ENCODE results near the gene ST6GALNAC3. TPM values are rescaled to one million over a fixed set of nuclear protein-coding genes. Genes with fewer than 3 reads are reported as not detected.

ST6GALNAC3 gene
- total RNA-seq = 0.26 and 1.4 TPM in 2 replicates

- no peak for FAIRE-seq
Measured at GRCh38 chr1:76074321-76075187, at the start of gene ST6GALNAC3. TSS of gene ST6GALNAC3 (plus strand) at chr1:76074746.

GRCh38 chr1:76027341-76027740, 47.2 kb upstream of the ST6GALNAC3 start:
- no peak for TF ChIP-seq CTCF (IDR thresholded peaks at IDR 0.05; ENCODE audit: insufficient read depth, low read length, severe bottlenecking)
- no peak for DNase-seq (ENCODE audit: low read depth)
- H3K4me3 ChIP-seq (ENCODE audit: low read depth, low read length) = no peak overlapping the region
- no peaks in the 10 kb centered on the region for H3K36me3 ChIP-seq (ENCODE audit: control insufficient read depth, insufficient read depth, low read length)
- no peak for FAIRE-seq
- no peaks in the 10 kb centered on the region for H3K27me3 ChIP-seq (ENCODE audit: control insufficient read depth, insufficient read depth, low read length)

More at GRCh38 chr1:76074321-76075187, at the start of gene ST6GALNAC3:
- Histone ChIP-seq H3K4me3 (ENCODE audit: low read depth, low read length) (peak within 1 kb of the TSS; percentile 57), H3K27me3 (ENCODE audit: control insufficient read depth, insufficient read depth, low read length) (no peaks in the 10 kb centered on the region), H3K36me3 (ENCODE audit: control insufficient read depth, insufficient read depth, low read length) (no peaks in the 10 kb centered on the region)
- no peak for TF ChIP-seq CTCF (IDR thresholded peaks at IDR 0.05; ENCODE audit: insufficient read depth, low read length, severe bottlenecking)
- DNase-seq (ENCODE audit: low read depth) = peak; percentile 18

- Histone ChIP-seq H3K36me3 (ENCODE audit: control insufficient read depth, insufficient read depth, low read length) (no peaks in the 10 kb centered on the region), H3K4me3 (ENCODE audit: low read depth, low read length) (no peak overlapping the region), H3K27me3 (ENCODE audit: control insufficient read depth, insufficient read depth, low read length) (no peaks in the 10 kb centered on the region)
- no peak for TF ChIP-seq CTCF (IDR thresholded peaks at IDR 0.05; ENCODE audit: insufficient read depth, low read length, severe bottlenecking)
- no peak for FAIRE-seq
- no peak for DNase-seq (ENCODE audit: low read depth)
Measured at GRCh38 chr1:76029331-76029730, 45.2 kb upstream of the ST6GALNAC3 start.

- Histone ChIP-seq H3K36me3 (ENCODE audit: control insufficient read depth, insufficient read depth, low read length) (no peaks in the 10 kb centered on the region), H3K27me3 (ENCODE audit: control insufficient read depth, insufficient read depth, low read length) (no peaks in the 10 kb centered on the region), H3K4me3 (ENCODE audit: low read depth, low read length) (no peak overlapping the region)
- FAIRE-seq = no peak
- no peak for TF ChIP-seq CTCF (IDR thresholded peaks at IDR 0.05; ENCODE audit: insufficient read depth, low read length, severe bottlenecking)
- DNase-seq (ENCODE audit: low read depth) = no peak
Measured at GRCh38 chr1:76031496-76031895, 43.0 kb upstream of the ST6GALNAC3 start.

GRCh38 chr1:76033800-76034475, 40.6 kb upstream of the ST6GALNAC3 start:
- no peaks in the 10 kb centered on the region for H3K27me3 ChIP-seq (ENCODE audit: control insufficient read depth, insufficient read depth, low read length)
- DNase-seq (ENCODE audit: low read depth) (no peak), FAIRE-seq (no peak)
- H3K4me3 ChIP-seq (ENCODE audit: low read depth, low read length) = no peak overlapping the region
- no peaks in the 10 kb centered on the region for H3K36me3 ChIP-seq (ENCODE audit: control insufficient read depth, insufficient read depth, low read length)
- TF ChIP-seq CTCF (IDR thresholded peaks at IDR 0.05; ENCODE audit: insufficient read depth, low read length, severe bottlenecking) = no peak

Measured in bronchial epithelial cell (primary cell).